Urinary bladder (tissue), 4 donors: Measurements from ENCODE around the gene CYP4X1. TPM values are rescaled to one million over a fixed set of nuclear protein-coding genes. Genes with fewer than 3 reads are reported as not detected.
"Not testable (repeated sequence)": the region's sequence is repeated elsewhere in the genome, so short reads cannot be mapped to it uniquely, and the experiment has no call there.

Experiments
- DNase-seq: peaks from one replicate; pipeline ENCODE4 v3.0.0-alpha.2; 2015; ENCODE audit errors: extremely low spot score
- H3K27ac ChIP-seq: one replicate; pipeline ENCODE4 v1.5.1; 2013; ENCODE audit warnings: low read depth, mild to moderate bottlenecking, moderate library complexity
- H3K36me3 ChIP-seq: one replicate; pipeline ENCODE4 v1.6.1; 2013; ENCODE audit warnings: mild to moderate bottlenecking, moderate library complexity; ENCODE audit not compliant: insufficient read depth
- H3K4me1 ChIP-seq: one replicate; pipeline ENCODE4 v1.6.1; 2013; ENCODE audit warnings: mild to moderate bottlenecking, moderate library complexity; ENCODE audit not compliant: insufficient read depth
- H3K4me3 ChIP-seq: one replicate; pipeline ENCODE4 v1.5.1; 2013; ENCODE audit warnings: low read depth, low read length
- WGBS: extraction: QIAGEN DNeasy Blood & Tissue Kit; methylation state at CpG from one replicate; pipeline ENCODE4 v1.1.7; 2013; 5-methylcytosine and 5-hydroxymethylcytosine counted together
- polyA plus RNA-seq: library from polyadenylated mRNA; stranded (reverse); fragments of 200-250 nt; gene quantifications from one replicate; pipeline ENCODE4 v1.2.3, GENCODE V29; 2013
- total RNA-seq: library from RNA; depleted of rRNA; stranded (reverse); fragments of >200 nt; gene quantifications from one replicate; pipeline ENCODE4 v1.2.3, GENCODE V29; 2014
- donor health status: healthy with polysubstance abuse.
- donor health status: healthy.

CYP4X1 gene
- total RNA-seq, result 7.0 TPM
- polyA plus RNA-seq, result 1.8 TPM

GRCh38 chr1:47023268-47024140, at the start of gene CYP4X1:
CYP4X1 (plus strand) TSS chr1:47023669; CDS start chr1:47023818, 149 bp downstream.
- DNase-seq, result no peak

GRCh38 chr1:46983166-46983829, 40.2 kb upstream of the CYP4X1 start:
- no peaks in the 10 kb centered on the region for H3K36me3 ChIP-seq
- 35% methylated on average over 7 of the region's 7 CpGs for WGBS
- H3K4me1 ChIP-seq, result no peaks in the 10 kb centered on the region
- H3K4me3 ChIP-seq, result no peak overlapping the region
- DNase-seq, result no peak
- H3K27ac ChIP-seq, result no peak overlapping the region

More at GRCh38 chr1:47023268-47024140, at the start of gene CYP4X1:
- H3K4me1 ChIP-seq, result no peaks in the 10 kb centered on the region
- H3K36me3 ChIP-seq, result no peaks in the 10 kb centered on the region
- 2% methylated on average over 49 of the region's 49 CpGs for WGBS
- no peak within 1 kb of the TSS for H3K27ac ChIP-seq
- peak within 1 kb of the TSS; percentile 30 for H3K4me3 ChIP-seq

GRCh38 chr1:46983830-46984586, 39.5 kb upstream of the CYP4X1 start:
- DNase-seq, result no peak
- Histone ChIP-seq H3K27ac (no peak overlapping the region), H3K36me3 (no peaks in the 10 kb centered on the region), H3K4me1 (no peaks in the 10 kb centered on the region), H3K4me3 (no peak overlapping the region)
- 26% methylated on average over 3 of the region's 3 CpGs for WGBS

GRCh38 chr1:46990541-46990940, 32.9 kb upstream of the CYP4X1 start:
- not testable (repeated sequence) for H3K4me1 ChIP-seq, H3K4me3 ChIP-seq, H3K36me3 ChIP-seq, H3K27ac ChIP-seq, DNase-seq
- 86% methylated on average over 2 of the region's 2 CpGs for WGBS

- Histone ChIP-seq H3K27ac (no peak overlapping the region), H3K4me1 (no peaks in the 10 kb centered on the region), H3K36me3 (no peaks in the 10 kb centered on the region), H3K4me3 (no peak overlapping the region)
- 16% methylated on average over 13 of the region's 13 CpGs for WGBS
- DNase-seq, result no peak
Observed at GRCh38 chr1:46991083-46991923, 32.2 kb upstream of the CYP4X1 start.

GRCh38 chr1:46996659-46997281, 26.7 kb upstream of the CYP4X1 start:
- H3K36me3 ChIP-seq, result no peaks in the 10 kb centered on the region
- WGBS, result 39% methylated on average over 3 of the region's 3 CpGs

GRCh38 chr1:47002211-47002610, 21.3 kb upstream of the CYP4X1 start:
- H3K36me3 ChIP-seq, result no peaks in the 10 kb centered on the region
- no peak for DNase-seq
- no peak overlapping the region for H3K27ac ChIP-seq
- H3K4me1 ChIP-seq, result no peaks in the 10 kb centered on the region
- WGBS, result 46% methylated on average over 1 of the region's 1 CpG
- no peak overlapping the region for H3K4me3 ChIP-seq

More at GRCh38 chr1:46996659-46997281, 26.7 kb upstream of the CYP4X1 start:
- no peak for DNase-seq
- no peak overlapping the region for H3K27ac ChIP-seq
- H3K4me3 ChIP-seq, result no peak overlapping the region
- no peaks in the 10 kb centered on the region for H3K4me1 ChIP-seq

- Histone ChIP-seq H3K4me1 (no peaks in the 10 kb centered on the region), H3K36me3 (no peaks in the 10 kb centered on the region)
- WGBS, result 78% methylated on average over 5 of the region's 5 CpGs
Observed at GRCh38 chr1:47003896-47004403, 19.5 kb upstream of the CYP4X1 start.

GRCh38 chr1:47006437-47006836, 17.0 kb upstream of the CYP4X1 start:
- H3K4me1 ChIP-seq, DNase-seq, H3K36me3 ChIP-seq, H3K27ac ChIP-seq, H3K4me3 ChIP-seq: not testable (repeated sequence)
- WGBS, result 93% methylated on average over 9 of the region's 9 CpGs

More at GRCh38 chr1:47003896-47004403, 19.5 kb upstream of the CYP4X1 start:
- DNase-seq, result no peak
- Histone ChIP-seq H3K4me3 (no peak overlapping the region), H3K27ac (no peak overlapping the region)

GRCh38 chr1:47013293-47013692, 10.2 kb upstream of the CYP4X1 start:
- Histone ChIP-seq H3K36me3 (no peaks in the 10 kb centered on the region), H3K4me3 (no peak overlapping the region), H3K4me1 (no peaks in the 10 kb centered on the region), H3K27ac (no peak overlapping the region)
- no peak for DNase-seq
- WGBS, result 41% methylated on average over 2 of the region's 2 CpGs

GRCh38 chr1:47021070-47021469, 2.4 kb upstream of the CYP4X1 start:
- Histone ChIP-seq H3K36me3 (no peaks in the 10 kb centered on the region), H3K4me3 (no peak overlapping the region), H3K27ac (no peak overlapping the region), H3K4me1 (no peaks in the 10 kb centered on the region)
- no peak for DNase-seq
- 71% methylated on average over 2 of the region's 2 CpGs for WGBS

GRCh38 chr1:47024141-47024801, 802 bp downstream of the CYP4X1 start:
- Histone ChIP-seq H3K36me3 (no peaks in the 10 kb centered on the region), H3K4me1 (no peaks in the 10 kb centered on the region), H3K4me3 (peak overlapping the region; percentile 30), H3K27ac (no peak overlapping the region)
- DNase-seq, result no peak
- 26% methylated on average over 8 of the region's 8 CpGs for WGBS
